Neural crest cell (in vitro differentiated cells): Measurements from ENCODE around the gene SVIL. TPM values are rescaled to one million over a fixed set of nuclear protein-coding genes. Genes with fewer than 3 reads are reported as not detected.

ENCODE experiments used
- DNase-seq: peaks from one replicate; pipeline ENCODE4 v3.0.0; 2021; ENCODE audit warnings: low read depth, mixed read lengths, low spot score
- H3K27ac Mint-ChIP-seq: one replicate; pipeline ENCODE4 v1.8.0; 2021; ENCODE audit warnings: mild to moderate bottlenecking, mixed read lengths; ENCODE audit not compliant: unreplicated experiment
- H3K27me3 Mint-ChIP-seq: 2 replicates; pipeline ENCODE4 v1.8.0; 2021; ENCODE audit warnings: low read depth, mild to moderate bottlenecking, mixed read lengths
- H3K36me3 Mint-ChIP-seq: 2 replicates; pipeline ENCODE4 v1.8.0; 2021; ENCODE audit warnings: low read depth, mild to moderate bottlenecking, mixed read lengths
- H3K4me1 Mint-ChIP-seq: 2 replicates; pipeline ENCODE4 v1.8.0; 2021; ENCODE audit warnings: mixed read lengths
- H3K4me3 Mint-ChIP-seq: one replicate; pipeline ENCODE4 v1.8.0; 2021; ENCODE audit warnings: mild to moderate bottlenecking, mixed read lengths
- H3K9me3 Mint-ChIP-seq: 2 replicates; pipeline ENCODE4 v1.8.0; 2021; ENCODE audit warnings: mixed read lengths
- total RNA-seq: library from RNA; stranded (reverse); gene quantifications from 2 replicates; pipeline ENCODE4 v1.2.1, GENCODE V29; 2021
- TF ChIP-seq, protein P1 (sequence below): fragments of 200-600 bp; sonication (generic); conservative IDR thresholded peaks from 2 replicates; pipeline ENCODE4 v1.5.0; 2021; ENCODE audit warnings: antibody characterized with exemption, mild to moderate bottlenecking

The SVIL gene
- total RNA-seq, 1 donor from 2014 or later, result 57.5 TPM

DNA sequence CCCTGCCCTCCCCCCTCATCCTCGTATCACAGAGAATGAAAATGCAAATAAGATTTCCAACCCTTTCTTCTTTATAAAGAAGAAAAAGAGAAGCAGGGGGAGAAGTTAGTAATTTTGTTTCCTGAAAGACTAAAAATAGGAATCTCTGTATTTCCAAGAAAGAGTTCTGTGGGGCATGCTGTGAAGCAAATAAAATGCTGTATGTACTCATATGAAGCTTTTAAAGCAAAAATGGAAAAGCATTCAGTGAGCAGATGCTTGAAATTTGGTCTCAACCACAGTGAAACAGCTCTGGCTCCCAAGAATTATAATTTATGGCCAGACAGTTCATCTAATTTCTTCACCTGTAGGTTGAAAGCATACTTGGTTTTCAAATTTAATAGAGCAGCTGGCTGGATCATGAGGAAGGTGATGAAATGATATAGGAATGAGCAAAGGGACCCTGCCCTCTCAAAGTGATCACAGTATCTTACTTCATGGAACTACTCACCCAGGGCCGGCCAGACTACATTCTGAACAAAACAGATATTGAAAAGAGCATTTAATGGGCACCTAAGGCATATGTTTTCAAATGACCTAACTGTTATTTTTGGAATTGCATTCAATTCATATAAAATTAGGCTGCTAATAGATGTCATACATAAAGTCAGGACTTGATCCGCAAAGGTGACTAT, 31.4 kb downstream of the SVIL start:
- TF ChIP-seq, protein P1, sequence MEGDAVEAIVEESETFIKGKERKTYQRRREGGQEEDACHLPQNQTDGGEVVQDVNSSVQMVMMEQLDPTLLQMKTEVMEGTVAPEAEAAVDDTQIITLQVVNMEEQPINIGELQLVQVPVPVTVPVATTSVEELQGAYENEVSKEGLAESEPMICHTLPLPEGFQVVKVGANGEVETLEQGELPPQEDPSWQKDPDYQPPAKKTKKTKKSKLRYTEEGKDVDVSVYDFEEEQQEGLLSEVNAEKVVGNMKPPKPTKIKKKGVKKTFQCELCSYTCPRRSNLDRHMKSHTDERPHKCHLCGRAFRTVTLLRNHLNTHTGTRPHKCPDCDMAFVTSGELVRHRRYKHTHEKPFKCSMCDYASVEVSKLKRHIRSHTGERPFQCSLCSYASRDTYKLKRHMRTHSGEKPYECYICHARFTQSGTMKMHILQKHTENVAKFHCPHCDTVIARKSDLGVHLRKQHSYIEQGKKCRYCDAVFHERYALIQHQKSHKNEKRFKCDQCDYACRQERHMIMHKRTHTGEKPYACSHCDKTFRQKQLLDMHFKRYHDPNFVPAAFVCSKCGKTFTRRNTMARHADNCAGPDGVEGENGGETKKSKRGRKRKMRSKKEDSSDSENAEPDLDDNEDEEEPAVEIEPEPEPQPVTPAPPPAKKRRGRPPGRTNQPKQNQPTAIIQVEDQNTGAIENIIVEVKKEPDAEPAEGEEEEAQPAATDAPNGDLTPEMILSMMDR, result no peak
- H3K4me1 Mint-ChIP-seq, result peaks cover 31% of the 10 kb centered on the region
- H3K9me3 Mint-ChIP-seq, result no peaks in the 10 kb centered on the region
- H3K36me3 Mint-ChIP-seq, result no peaks in the 10 kb centered on the region
- no peak for DNase-seq
- no peaks in the 10 kb centered on the region for H3K27me3 Mint-ChIP-seq
- H3K27ac Mint-ChIP-seq, result no peak overlapping the region
- peak overlapping the region; percentile 15 for H3K4me3 Mint-ChIP-seq

DNA sequence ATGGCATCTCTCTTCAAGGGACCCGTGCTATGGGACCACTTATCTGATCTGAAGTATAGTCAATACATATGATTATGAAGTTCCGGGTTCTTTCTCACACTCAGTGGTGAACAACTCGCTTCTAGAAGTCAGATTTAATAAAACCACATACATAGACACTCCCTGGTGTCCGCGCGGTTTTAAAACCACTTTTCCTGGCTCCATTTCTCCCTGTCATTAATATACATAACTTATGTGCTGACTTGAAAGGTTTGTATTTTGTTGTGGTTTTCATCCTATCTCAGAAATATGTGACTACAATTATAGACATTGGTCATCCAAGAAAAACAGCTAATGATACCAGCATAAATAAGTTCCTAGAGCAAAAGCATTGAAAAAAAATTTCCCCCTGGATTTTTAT, 34.0 kb downstream of the SVIL start:
- Mint-ChIP-seq H3K27ac (no peak overlapping the region), H3K9me3 (no peaks in the 10 kb centered on the region), H3K36me3 (no peaks in the 10 kb centered on the region), H3K4me3 (no peak overlapping the region), H3K4me1 (peaks cover 33% of the 10 kb centered on the region), H3K27me3 (no peaks in the 10 kb centered on the region)
- TF ChIP-seq, protein P1, result no peak
- no peak for DNase-seq

- Mint-ChIP-seq H3K36me3 (no peaks in the 10 kb centered on the region), H3K27ac (no peak overlapping the region), H3K4me3 (no peak overlapping the region), H3K9me3 (no peaks in the 10 kb centered on the region), H3K4me1 (peaks cover 33% of the 10 kb centered on the region), H3K27me3 (no peaks in the 10 kb centered on the region)
- no peak for DNase-seq
- TF ChIP-seq, protein P1, result no peak
Observed at GRCh38 chr10:29600067-29600466, 34.7 kb downstream of the SVIL start.

DNA sequence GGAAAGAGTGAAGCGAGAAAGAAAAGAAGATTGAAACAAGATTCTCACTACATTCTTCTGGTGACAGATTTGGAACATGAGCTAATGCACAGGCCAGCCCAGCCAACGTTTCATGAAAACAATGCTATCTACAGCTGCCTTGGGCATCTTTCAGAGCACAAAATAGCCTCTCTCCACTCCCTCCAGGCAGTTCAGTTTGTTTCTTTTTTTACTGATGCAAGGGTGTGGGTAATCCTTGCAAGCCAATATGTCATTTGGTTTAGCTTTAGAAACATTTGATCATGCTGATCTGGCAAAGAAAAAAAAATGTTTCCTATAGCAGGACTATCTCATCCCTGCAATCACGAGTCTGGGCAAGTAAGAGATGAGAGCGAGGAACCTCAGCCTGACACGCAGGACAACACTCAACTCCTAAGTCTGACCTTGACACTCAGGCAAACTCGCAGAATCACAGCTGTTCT, 35.9 kb downstream of the SVIL start:
- no peaks in the 10 kb centered on the region for H3K9me3 Mint-ChIP-seq
- no peaks in the 10 kb centered on the region for H3K36me3 Mint-ChIP-seq
- H3K27ac Mint-ChIP-seq, result peak overlapping the region; percentile 81
- TF ChIP-seq, protein P1, result no peak
- H3K4me3 Mint-ChIP-seq, result no peak overlapping the region
- no peaks in the 10 kb centered on the region for H3K27me3 Mint-ChIP-seq
- H3K4me1 Mint-ChIP-seq, result peaks cover 33% of the 10 kb centered on the region
- no peak for DNase-seq

GRCh38 chr10:29596826-29597225, 37.9 kb downstream of the SVIL start:
- no peak for DNase-seq
- H3K4me1 Mint-ChIP-seq, result peaks cover 21% of the 10 kb centered on the region
- no peaks in the 10 kb centered on the region for H3K9me3 Mint-ChIP-seq
- H3K36me3 Mint-ChIP-seq, result no peaks in the 10 kb centered on the region
- TF ChIP-seq, protein P1, result no peak
- H3K4me3 Mint-ChIP-seq, result no peak overlapping the region
- H3K27me3 Mint-ChIP-seq, result no peaks in the 10 kb centered on the region
- no peak overlapping the region for H3K27ac Mint-ChIP-seq
